Right atrium auricular region (tissue), 2 donors: ENCODE measurements around the gene SAMD3. TPM values are rescaled to one million over a fixed set of nuclear protein-coding genes. Genes with fewer than 3 reads are reported as not detected.
"Not testable (repeated sequence)": the region's sequence is repeated elsewhere in the genome, so short reads cannot be mapped to it uniquely, and the experiment has no call there.

Source experiments
- DNase-seq: peaks from one replicate; pipeline ENCODE4 v3.0.0-alpha.2; 2019; ENCODE audit warnings: low spot score
- H3K27ac ChIP-seq, 2 donors: fragments of 200-600 bp; sonication (generic); 1 replicate in 1 of 2; 2 replicates in 1 of 2; pipeline ENCODE4 v1.5.1; 2016 to 2019
- H3K27me3 ChIP-seq, 2 donors: fragments of 200-600 bp; sonication (generic); one replicate each; pipeline versions ENCODE4 v1.5.1 to v1.6.0; 2017 to 2019
- H3K36me3 ChIP-seq: fragments of 200-600 bp; sonication (generic); one replicate; pipeline ENCODE4 v1.5.1; 2016
- H3K4me1 ChIP-seq, 2 donors: fragments of 200-600 bp; sonication (generic); one replicate each; pipeline versions ENCODE4 v1.5.1 to v1.6.0; 2017 to 2019
- H3K4me3 ChIP-seq, 2 donors: fragments of 200-600 bp; sonication (generic); 1 replicate in 1 of 2; 2 replicates in 1 of 2; pipeline ENCODE4 v1.5.1; 2017 to 2019; ENCODE audit warnings: mild to moderate bottlenecking in 1 of 2, moderate library complexity in 1 of 2
- H3K9me3 ChIP-seq, 2 donors: fragments of 200-600 bp; sonication (generic); one replicate each; pipeline ENCODE4 v1.5.1; 2019
- total RNA-seq, 2 donors: library from RNA; depleted of rRNA; stranded (reverse); fragments of >200 nt; gene quantifications; one replicate each; pipeline ENCODE4 v1.1.0, GENCODE V29; 2016
- TF ChIP-seq, protein P1 (sequence below), 2 donors: fragments of 200-600 bp; sonication (generic); IDR thresholded peaks; one replicate each; pipeline ENCODE4 v1.5.1; 2019; ENCODE audit warnings: antibody characterized with exemption in 2 of 2

SAMD3 gene
- total RNA-seq, result under 1 TPM in 1 of 2 donors, not detected in 1; 0.67 TPM

GRCh38 chr6:130222775-130223174 is at the start of gene SAMD3:
Gene SAMD3 (minus strand): TSS chr6:130222951. CDS start chr6:130215273, 7,678 bp downstream.
- H3K4me1 ChIP-seq, result no peaks in the 10 kb centered on the region
- no peak within 1 kb of the TSS for H3K27ac ChIP-seq
- H3K36me3 ChIP-seq, result no peaks in the 10 kb centered on the region
- H3K27me3 ChIP-seq, result no peaks in the 10 kb centered on the region
- TF ChIP-seq, protein P1, sequence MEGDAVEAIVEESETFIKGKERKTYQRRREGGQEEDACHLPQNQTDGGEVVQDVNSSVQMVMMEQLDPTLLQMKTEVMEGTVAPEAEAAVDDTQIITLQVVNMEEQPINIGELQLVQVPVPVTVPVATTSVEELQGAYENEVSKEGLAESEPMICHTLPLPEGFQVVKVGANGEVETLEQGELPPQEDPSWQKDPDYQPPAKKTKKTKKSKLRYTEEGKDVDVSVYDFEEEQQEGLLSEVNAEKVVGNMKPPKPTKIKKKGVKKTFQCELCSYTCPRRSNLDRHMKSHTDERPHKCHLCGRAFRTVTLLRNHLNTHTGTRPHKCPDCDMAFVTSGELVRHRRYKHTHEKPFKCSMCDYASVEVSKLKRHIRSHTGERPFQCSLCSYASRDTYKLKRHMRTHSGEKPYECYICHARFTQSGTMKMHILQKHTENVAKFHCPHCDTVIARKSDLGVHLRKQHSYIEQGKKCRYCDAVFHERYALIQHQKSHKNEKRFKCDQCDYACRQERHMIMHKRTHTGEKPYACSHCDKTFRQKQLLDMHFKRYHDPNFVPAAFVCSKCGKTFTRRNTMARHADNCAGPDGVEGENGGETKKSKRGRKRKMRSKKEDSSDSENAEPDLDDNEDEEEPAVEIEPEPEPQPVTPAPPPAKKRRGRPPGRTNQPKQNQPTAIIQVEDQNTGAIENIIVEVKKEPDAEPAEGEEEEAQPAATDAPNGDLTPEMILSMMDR (IDR thresholded peaks at IDR 0.05), result no peak
- no peaks in the 10 kb centered on the region for H3K9me3 ChIP-seq
- no peak within 1 kb of the TSS for H3K4me3 ChIP-seq
- no peak for DNase-seq

GRCh38 chr6:130269969-130270635 is 47.4 kb upstream of the SAMD3 start:
- no peak for DNase-seq
- no peak overlapping the region for H3K27ac ChIP-seq
- H3K4me3 ChIP-seq, result no peak overlapping the region
- H3K4me1 ChIP-seq, result no peaks in the 10 kb centered on the region
- no peaks in the 10 kb centered on the region for H3K27me3 ChIP-seq
- TF ChIP-seq, protein P1 (IDR thresholded peaks at IDR 0.05), result no peak
- H3K9me3 ChIP-seq, result peaks cover 6 to 21% of the 10 kb centered on the region in 2 donors
- H3K36me3 ChIP-seq, result no peaks in the 10 kb centered on the region

- H3K4me3 ChIP-seq, H3K27me3 ChIP-seq, H3K36me3 ChIP-seq, DNase-seq, H3K27ac ChIP-seq, H3K4me1 ChIP-seq, H3K9me3 ChIP-seq: not testable (repeated sequence)
Measured at GRCh38 chr6:130265553-130265952, 42.8 kb upstream of the SAMD3 start.

GRCh38 chr6:130262008-130262407 is 39.3 kb upstream of the SAMD3 start:
- H3K36me3 ChIP-seq, result no peaks in the 10 kb centered on the region
- H3K4me1 ChIP-seq, result no peaks in the 10 kb centered on the region
- H3K9me3 ChIP-seq, result no peaks in the 10 kb centered on the region
- TF ChIP-seq, protein P1 (IDR thresholded peaks at IDR 0.05), result no peak
- no peak overlapping the region for H3K27ac ChIP-seq
- H3K27me3 ChIP-seq, result no peaks in the 10 kb centered on the region
- DNase-seq, result no peak
- no peak overlapping the region for H3K4me3 ChIP-seq

- DNase-seq, H3K27me3 ChIP-seq: not testable (repeated sequence)
Measured at GRCh38 chr6:130261558-130261957, 38.8 kb upstream of the SAMD3 start.

DNA sequence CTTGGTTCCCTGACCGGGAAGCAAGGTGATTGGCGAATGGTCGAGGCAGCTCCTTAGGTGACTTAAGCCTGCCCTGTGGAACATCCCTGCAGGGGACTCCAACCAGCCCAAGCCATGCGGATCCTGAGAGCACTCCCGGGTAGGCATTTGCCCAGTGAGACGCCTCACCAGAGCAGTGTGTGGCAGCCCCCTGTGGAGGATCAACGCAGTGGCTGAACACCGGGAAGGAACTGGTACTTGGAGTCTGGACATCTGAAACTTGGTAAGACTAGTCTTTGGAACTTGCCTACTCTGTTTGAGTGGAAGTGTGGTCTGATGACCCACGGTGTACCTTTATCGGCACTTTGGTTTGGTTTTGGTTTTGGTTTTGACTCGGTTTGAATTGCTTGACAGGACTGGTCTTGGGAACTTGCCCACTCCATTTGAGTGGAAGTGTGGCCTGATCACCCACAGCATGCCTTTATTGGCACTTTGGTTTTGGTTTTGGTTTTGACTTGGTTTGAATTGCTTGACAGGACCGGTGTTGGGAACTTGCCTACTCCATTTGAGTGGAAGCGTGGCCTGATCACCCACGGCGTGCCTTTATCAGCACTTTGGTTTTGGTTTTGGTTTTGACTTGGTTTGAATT is 38.0 kb upstream of the SAMD3 start:
- H3K4me3 ChIP-seq, H3K4me1 ChIP-seq, H3K36me3 ChIP-seq, H3K27ac ChIP-seq, DNase-seq, H3K27me3 ChIP-seq, H3K9me3 ChIP-seq: not testable (repeated sequence)

More at GRCh38 chr6:130261558-130261957, 38.8 kb upstream of the SAMD3 start:
- H3K36me3 ChIP-seq, H3K4me3 ChIP-seq, H3K4me1 ChIP-seq, H3K27ac ChIP-seq, H3K9me3 ChIP-seq: not testable (repeated sequence)

GRCh38 chr6:130260050-130260462 is 37.3 kb upstream of the SAMD3 start:
- H3K4me1 ChIP-seq, H3K36me3 ChIP-seq, H3K4me3 ChIP-seq, H3K27ac ChIP-seq, H3K9me3 ChIP-seq, H3K27me3 ChIP-seq, DNase-seq: not testable (repeated sequence)

DNA sequence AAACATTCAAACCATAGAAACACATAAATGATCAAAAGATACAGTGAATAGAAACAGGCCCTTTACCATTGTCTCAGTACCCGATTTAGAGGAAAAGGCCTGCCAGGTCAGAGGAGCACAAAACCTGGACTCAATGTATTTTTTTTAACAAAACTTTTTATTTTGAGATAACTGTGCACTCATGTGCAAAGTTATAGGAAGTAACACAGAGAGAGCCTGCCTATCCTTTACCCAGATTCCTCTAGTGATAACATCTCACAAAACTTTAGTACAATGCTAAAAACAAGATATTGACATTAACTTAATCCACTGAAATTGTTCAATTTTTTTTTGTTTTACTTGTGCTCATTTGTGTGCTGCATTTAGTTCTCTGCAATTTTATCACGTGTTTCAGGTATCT is 36.8 kb upstream of the SAMD3 start:
- Histone ChIP-seq H3K9me3 (no peaks in the 10 kb centered on the region), H3K27ac (no peak overlapping the region), H3K27me3 (no peaks in the 10 kb centered on the region), H3K36me3 (no peaks in the 10 kb centered on the region), H3K4me3 (no peak overlapping the region), H3K4me1 (no peaks in the 10 kb centered on the region)
- DNase-seq, result no peak
- TF ChIP-seq, protein P1 (IDR thresholded peaks at IDR 0.05), result no peak
